ENCODE measurements around the gene NR3C1.

DNA sequence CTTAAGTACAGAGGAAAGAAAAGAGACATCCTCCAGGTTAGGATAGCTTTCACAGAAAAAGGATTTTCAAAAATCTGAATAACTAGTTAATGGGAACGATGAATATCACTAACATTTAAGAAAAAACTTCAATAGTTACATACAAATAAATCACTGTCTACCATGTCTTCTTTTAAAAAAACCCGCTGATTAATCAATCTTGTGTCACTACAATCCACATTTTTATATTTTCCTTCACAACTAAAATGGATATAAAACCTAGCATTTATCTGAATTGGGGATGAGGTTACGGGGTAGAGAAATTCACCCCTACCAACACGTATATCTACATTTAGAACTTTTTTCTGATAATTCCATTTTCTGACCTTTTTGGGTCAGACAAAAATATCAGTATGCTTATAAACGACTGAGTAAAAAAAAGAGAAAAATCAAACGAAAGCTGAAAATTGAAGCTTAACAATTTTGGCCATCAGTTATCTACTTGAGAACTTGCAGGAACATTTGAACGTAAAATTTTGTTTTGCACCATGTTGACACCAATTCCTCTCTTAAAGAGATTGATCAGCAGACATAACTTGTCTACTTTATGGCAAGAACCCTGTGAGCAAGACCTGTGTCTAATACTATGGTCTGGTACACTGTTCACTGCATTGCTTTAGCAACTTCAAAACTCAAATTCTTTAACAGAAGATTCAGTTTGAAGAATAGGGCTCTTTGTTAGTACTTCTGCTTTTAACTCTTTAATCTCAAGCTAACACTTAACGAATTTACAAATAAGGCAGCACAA, 4.8 kb downstream of the NR3C1 start:
- TF ChIP-seq NFRKB (IDR thresholded peaks at IDR 0.05), result no peak
- TF ChIP-seq SP1 (IDR thresholded peaks at IDR 0.05), result no peak
- no peak for TF ChIP-seq ELF4 (IDR thresholded peaks at IDR 0.05)
- no peak for TF ChIP-seq CTBP1 (IDR thresholded peaks at IDR 0.05; ENCODE audit: borderline replicate concordance)
- TF ChIP-seq ZNF384 (IDR thresholded peaks at IDR 0.05), result no peak
- no peak for TF ChIP-seq FOXM1 (IDR thresholded peaks at IDR 0.05; ENCODE audit: borderline replicate concordance)
- no peak for TF ChIP-seq ARNT (IDR thresholded peaks at IDR 0.05)

Data from HEK293T (cell line).